ENCODE results near the gene RASSF3.

GRCh38 chr12:64716839-64717455 lies 106.7 kb downstream of the RASSF3 start:
- no peak for TF ChIP-seq POLR2A (IDR thresholded peaks at IDR 0.05)
- no peak for TF ChIP-seq CTCF (IDR thresholded peaks at IDR 0.05)

Data from gastroesophageal sphincter (tissue), 3 donors.